ENCODE data around the gene CDK19.

- no peak for TF ChIP-seq CTCF (IDR thresholded peaks at IDR 0.05; ENCODE audit: low read depth, low read length)
- no peak for TF ChIP-seq POLR2A (IDR thresholded peaks at IDR 0.05; ENCODE audit: extremely low read depth, insufficient read length)
- no peak for TF ChIP-seq MYC (IDR thresholded peaks at IDR 0.05; ENCODE audit: low read depth, low read length)
- TF ChIP-seq MAX (IDR thresholded peaks at IDR 0.05; ENCODE audit: low read depth, low read length): no peak
Measured at GRCh38 chr6:110689275-110689935, 125.9 kb downstream of the CDK19 start.

Measured in NB4 (cell line).